K562 (cell line): ENCODE measurements around the gene PCBP3. TPM values are rescaled to one million over a fixed set of nuclear protein-coding genes. Genes with fewer than 3 reads are reported as not detected.

Experiments used
- ATAC-seq: fragments of 200-7000 bp; cut with Tn5 transposase; 3 replicates; pipeline ENCODE4 v1.9.1; 2020; ENCODE audit warnings: moderate library complexity
- BruUV-seq: library from RNA; stranded (reverse); fragments of 400-500 nt; replicated peaks from 2 replicates; lab custom pipeline; 2021; lab: Mats Ljungman, UMichigan
- CTCF ChIA-PET: fragments of 300-600 bp; formaldehyde crosslinking; extraction: SDS; loops from one replicate; lab custom pipeline; 2021; ENCODE audit warnings: low intra/inter-chr PET ratio; lab: Yijun Ruan, JAX
- POLR2A ChIA-PET: fragments of 300-600, 350-650 bp; sonication (Branson Sonifier 250); formaldehyde crosslinking; extraction: SDS; loops from one replicate; lab custom pipeline; 2021; ENCODE audit warnings: antibody characterized with exemption, inconsistent platforms; lab: Yijun Ruan, JAX
- DNase-seq, 4 experiments: peaks; one replicate each; pipeline versions ENCODE4 v3.0.0 to v3.0.0-alpha.2; 2011 to 2018; ENCODE audit warnings: low spot score in 3 of 4, mixed read lengths in 3 of 4; ENCODE audit errors: extremely low read depth in 1 of 4
- FAIRE-seq: peaks from 2 replicates; lab custom pipeline; 2011; peaks lifted over from hg19 to GRCh38; lab: Jason Lieb, UNC
- H2AFZ ChIP-seq: 2 replicates; pipeline ENCODE4 v1.6.0; 2011; ENCODE audit warnings: low read depth, low read length, control low read depth, inconsistent platforms
- H3K27ac ChIP-seq: fragments of 200-600 bp; 3 replicates; pipeline ENCODE4 v1.8.0; 2011; ENCODE audit warnings: low read depth, mild to moderate bottlenecking, control low read depth, inconsistent platforms, low read length, moderate library complexity, mixed read lengths; ENCODE audit errors: extremely low read depth
- H3K27me3 ChIP-seq, 2 experiments: fragments of 300-600 bp in 1 of 2; 2 replicates in 1 of 2; 3 replicates in 1 of 2; pipeline versions ENCODE4 v1.6.0 to v1.8.0; 2011; ENCODE audit warnings: inconsistent platforms in 2 of 2, low read length in 2 of 2, mild to moderate bottlenecking in 1 of 2, mixed read lengths in 1 of 2, moderate library complexity in 1 of 2; ENCODE audit not compliant: control insufficient read depth in 2 of 2, insufficient read depth in 2 of 2
- H3K36me3 ChIP-seq: fragments of 300-600 bp; 3 replicates; pipeline ENCODE4 v1.8.0; 2011; ENCODE audit warnings: mild to moderate bottlenecking, low read length, inconsistent platforms; ENCODE audit not compliant: control insufficient read depth, insufficient read depth
- H3K4me1 ChIP-seq, 2 experiments: fragments of 200-600 bp in 1 of 2; replicated peaks in 1 of 2; 2 replicates in 1 of 2; 3 replicates in 1 of 2; pipeline versions ENCODE4 v1.5.1 to v1.8.0; 2011; ENCODE audit warnings: inconsistent platforms in 2 of 2, low read length in 2 of 2, mild to moderate bottlenecking in 1 of 2, mixed read lengths in 1 of 2, moderate library complexity in 1 of 2; ENCODE audit not compliant: control insufficient read depth in 2 of 2, insufficient read depth in 2 of 2
- H3K4me2 ChIP-seq: 2 replicates; pipeline ENCODE4 v1.6.1; 2011; ENCODE audit warnings: low read length, control low read depth, inconsistent platforms, mixed read lengths; ENCODE audit not compliant: insufficient read depth
- H3K4me3 ChIP-seq: fragments of 200-600 bp; sonication (generic), shearing (Covaris generic); 2 replicates; pipeline ENCODE4 v1.5.1; 2016; ENCODE audit warnings: control low read depth, inconsistent platforms
- H3K79me2 ChIP-seq: fragments of 200-600 bp; 3 replicates; pipeline ENCODE4 v1.8.0; 2011; ENCODE audit warnings: low read length, inconsistent platforms; ENCODE audit not compliant: control insufficient read depth, insufficient read depth
- H3K9ac ChIP-seq, 2 experiments: 2 replicates each; pipeline versions ENCODE4 v1.6.0 to v1.6.1; 2011; ENCODE audit warnings: low read depth in 2 of 2, low read length in 2 of 2, control low read depth in 1 of 2, inconsistent platforms in 1 of 2, mild to moderate bottlenecking in 1 of 2, mixed read lengths in 1 of 2; ENCODE audit not compliant: insufficient read depth in 1 of 2
- H3K9me1 ChIP-seq: one replicate; pipeline ENCODE4 v1.6.0; 2011; ENCODE audit warnings: inconsistent platforms, mild to moderate bottlenecking, low read length, moderate library complexity; ENCODE audit not compliant: control insufficient read depth, insufficient read depth
- H3K9me3 ChIP-seq: replicated peaks from 2 replicates; pipeline ENCODE4 v1.5.1; 2011; ENCODE audit warnings: low read depth, low read length, inconsistent platforms; ENCODE audit not compliant: control insufficient read depth, insufficient read depth
- H4K20me1 ChIP-seq: replicated peaks from 2 replicates; pipeline ENCODE4 v1.6.1; 2011; ENCODE audit warnings: low read length, inconsistent platforms, mixed read lengths; ENCODE audit not compliant: control insufficient read depth, insufficient read depth
- HDAC2 ChIP-seq: fragments of 450-650 bp; IDR thresholded peaks from 2 replicates; pipeline ENCODE4 v1.6.1; 2016; ENCODE audit warnings: mild to moderate bottlenecking
- KLF6 ChIP-seq: fragments of 250-450 bp; sonication (Bioruptor Pico); IDR thresholded peaks from 2 replicates; pipeline ENCODE4 v1.4.0; 2020; ENCODE audit warnings: mild to moderate bottlenecking, moderate library complexity, borderline replicate concordance
- MYNN ChIP-seq, 2 experiments: sonication (generic); formaldehyde crosslinking in 1 of 2; IDR thresholded peaks; 2 replicates each; pipeline versions ENCODE4 v1.5.0 to v1.6.1; 2016 to 2020; ENCODE audit warnings: antibody characterized with exemption in 1 of 2, missing genetic modification reagents in 1 of 2
- PHB2 ChIP-seq: fragments of 450-650 bp; IDR thresholded peaks from 2 replicates; pipeline ENCODE4 v1.6.1; 2017; ENCODE audit warnings: low read depth
- PHF21A ChIP-seq: fragments of 450-650 bp; IDR thresholded peaks from 2 replicates; pipeline ENCODE4 v1.6.1; 2017; ENCODE audit warnings: low read depth, borderline replicate concordance
- PML ChIP-seq: IDR thresholded peaks from 2 replicates; pipeline ENCODE4 v1.6.1; 2012; ENCODE audit warnings: low read length, inconsistent platforms
- SFPQ ChIP-seq: fragments of 200-400 bp; formaldehyde crosslinking; IDR thresholded peaks from 2 replicates; pipeline ENCODE4 v1.6.1; 2017; ENCODE audit warnings: mild to moderate bottlenecking, low read depth, low read length, moderate library complexity
- SUPT5H ChIP-seq: fragments of 450-650 bp; IDR thresholded peaks from 2 replicates; pipeline ENCODE4 v1.6.1; 2016
- ZBTB17 ChIP-seq: fragments of 450-650 bp; formaldehyde crosslinking; IDR thresholded peaks from 2 replicates; pipeline ENCODE4 v1.4.0; 2020; ENCODE audit warnings: mild to moderate bottlenecking
- ZNF583 ChIP-seq: fragments of 250-450 bp; sonication (Bioruptor Pico); IDR thresholded peaks from 2 replicates; pipeline ENCODE4 v1.4.0; 2020
- ZNF717 ChIP-seq: fragments of 250-450 bp; sonication (Bioruptor Pico); IDR thresholded peaks from 2 replicates; pipeline ENCODE4 v1.5.0; 2021
- ZNF766 ChIP-seq: fragments of 200-800 bp; sonication (Bioruptor generic); conservative IDR thresholded peaks from 2 replicates; pipeline ENCODE4 v1.6.1; 2016; ENCODE audit warnings: missing genetic modification characterization, missing compliant biosample characterization
- WGBS: fragments of 100-300 bp; shearing (Covaris generic); methylation state at CpG from one replicate; pipeline ENCODE4 v1.1.6; 2016; ENCODE audit warnings: low coverage, mixed read lengths; ENCODE audit not compliant: insufficient coverage; ENCODE audit errors: missing lambda C conversion rate; 5-methylcytosine and 5-hydroxymethylcytosine counted together
- in situ Hi-C: fragments of 300-500 bp; cut with MboI; formaldehyde crosslinking; loops from 4 replicates; pipeline ENCODE4 v1.15.0; 2018; ENCODE audit warnings: inconsistent platforms, mixed read lengths
- intact Hi-C: fragments of 100-400 bp; cut with micrococcal nuclease; formaldehyde crosslinking; loops from 2 replicates; pipeline ENCODE4 v1.14.2; 2022
- polyA plus RNA-seq, 8 experiments: library from polyadenylated mRNA; depleted of rRNA in 4 of 8; stranded (reverse) in 5 of 8; unstranded in 3 of 8; fragments of >200 nt; fragmentation: Nextera tagmentation in 2 of 8; fragmentation: Illumina TruSeq in 1 of 8; extraction: Ambion mirVana in 2 of 8; extraction: Trizol in 1 of 8; gene quantifications; 2 replicates each; pipeline versions ENCODE4 v1.2.1 to v1.2.3, GENCODE V29; 2011 to 2014; ENCODE audit warnings: inconsistent platforms in 1 of 8, missing spikeins in 1 of 8
- total RNA-seq, 7 experiments: library from RNA; depleted of rRNA in 6 of 7; stranded (reverse); fragments of >200 nt in 6 of 7; fragmentation: Illumina TruSeq in 2 of 7; extraction: Trizol in 2 of 7; gene quantifications; 2 replicates each; pipeline versions ENCODE4 v1.2.1 to v1.2.3, GENCODE V29; 2011 to 2021; ENCODE audit warnings: low replicate concordance in 1 of 7
- TF ChIP-seq, protein P1 (sequence below), 2 experiments: fragments of 450-650 bp in 1 of 2; sonication (generic) in 1 of 2; formaldehyde crosslinking in 1 of 2; IDR thresholded peaks; 2 replicates each; pipeline versions ENCODE4 v1.7.1 to v1.9.0; 2016 to 2022; ENCODE audit warnings: inconsistent platforms in 1 of 2, mild to moderate bottlenecking in 1 of 2, missing genetic modification reagents in 1 of 2

Gene PCBP3
- total and polyA plus RNA-seq, 9 of the 15 experiments (the other 6 are each of a cell fraction or from before 2014, with no cell fraction given), result 0.18 TPM; not detected in 8

GRCh38 chr21:45805321-45805720 lies 161.8 kb downstream of the PCBP3 start:
- no peak for FAIRE-seq
- in situ Hi-C loops, result no loop called here
- Histone ChIP-seq H3K9me1 (peaks cover 3% of the 10 kb centered on the region), H3K4me1 (0 out of 5 replicates have a peak, but pooled peaks cover 0 to 3% of the 10 kb centered on the region in 2 experiments), H3K4me3 (no peak overlapping the region), H4K20me1 (0 out of 2 replicates have a peak, but pooled peaks cover 9% of the 10 kb centered on the region), H3K4me2 (no peak overlapping the region), H3K27me3 (peaks cover 0 to 31% of the 10 kb centered on the region in 2 experiments; a peak in 3 of 5 replicates), H3K79me2 (no peaks in the 10 kb centered on the region), H3K9me3 (no peaks in the 10 kb centered on the region), H3K36me3 (no peaks in the 10 kb centered on the region), H2AFZ (no peak overlapping the region), H3K27ac (no peak overlapping the region), H3K9ac (no peak overlapping the region)
- no TSS peak for BruUV-seq
- 3% methylated on average over 6 of the region's 6 CpGs for WGBS
- intact Hi-C loops, result no loop called here
- no peak for ATAC-seq
- POLR2A ChIA-PET, result interaction anchor here (0.6 kb wide), 1 partner anchor 925 kb away, joined by 3 read pairs; no protein-coding TSS in a partner anchor
- CTCF ChIA-PET, result no interaction called here
- no peak for DNase-seq
- no peak for TF ChIP-seq ZBTB17 (CRISPR knock-in tag)
- TF ChIP-seq ZNF766 (CRISPR knock-in tag), result no peak
- TF ChIP-seq SUPT5H, result no peak
- no peak for TF ChIP-seq PHF21A
- no peak for TF ChIP-seq PML
- no peak for TF ChIP-seq ZNF717 (CRISPR knock-in tag)
- no peak for TF ChIP-seq ZNF583
- TF ChIP-seq SFPQ, result no peak
- TF ChIP-seq PHB2, result no peak
- no peak for TF ChIP-seq KLF6
- TF ChIP-seq HDAC2, result no peak
- TF ChIP-seq, protein P1, sequence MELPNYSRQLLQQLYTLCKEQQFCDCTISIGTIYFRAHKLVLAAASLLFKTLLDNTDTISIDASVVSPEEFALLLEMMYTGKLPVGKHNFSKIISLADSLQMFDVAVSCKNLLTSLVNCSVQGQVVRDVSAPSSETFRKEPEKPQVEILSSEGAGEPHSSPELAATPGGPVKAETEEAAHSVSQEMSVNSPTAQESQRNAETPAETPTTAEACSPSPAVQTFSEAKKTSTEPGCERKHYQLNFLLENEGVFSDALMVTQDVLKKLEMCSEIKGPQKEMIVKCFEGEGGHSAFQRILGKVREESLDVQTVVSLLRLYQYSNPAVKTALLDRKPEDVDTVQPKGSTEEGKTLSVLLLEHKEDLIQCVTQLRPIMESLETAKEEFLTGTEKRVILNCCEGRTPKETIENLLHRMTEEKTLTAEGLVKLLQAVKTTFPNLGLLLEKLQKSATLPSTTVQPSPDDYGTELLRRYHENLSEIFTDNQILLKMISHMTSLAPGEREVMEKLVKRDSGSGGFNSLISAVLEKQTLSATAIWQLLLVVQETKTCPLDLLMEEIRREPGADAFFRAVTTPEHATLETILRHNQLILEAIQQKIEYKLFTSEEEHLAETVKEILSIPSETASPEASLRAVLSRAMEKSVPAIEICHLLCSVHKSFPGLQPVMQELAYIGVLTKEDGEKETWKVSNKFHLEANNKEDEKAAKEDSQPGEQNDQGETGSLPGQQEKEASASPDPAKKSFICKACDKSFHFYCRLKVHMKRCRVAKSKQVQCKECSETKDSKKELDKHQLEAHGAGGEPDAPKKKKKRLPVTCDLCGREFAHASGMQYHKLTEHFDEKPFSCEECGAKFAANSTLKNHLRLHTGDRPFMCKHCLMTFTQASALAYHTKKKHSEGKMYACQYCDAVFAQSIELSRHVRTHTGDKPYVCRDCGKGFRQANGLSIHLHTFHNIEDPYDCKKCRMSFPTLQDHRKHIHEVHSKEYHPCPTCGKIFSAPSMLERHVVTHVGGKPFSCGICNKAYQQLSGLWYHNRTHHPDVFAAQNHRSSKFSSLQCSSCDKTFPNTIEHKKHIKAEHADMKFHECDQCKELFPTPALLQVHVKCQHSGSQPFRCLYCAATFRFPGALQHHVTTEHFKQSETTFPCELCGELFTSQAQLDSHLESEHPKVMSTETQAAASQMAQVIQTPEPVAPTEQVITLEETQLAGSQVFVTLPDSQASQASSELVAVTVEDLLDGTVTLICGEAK (IDR thresholded peaks at IDR 0.05), result no peak
- TF ChIP-seq, protein P1 (CRISPR knock-in tag; IDR thresholded peaks at IDR 0.05), result no peak
- TF ChIP-seq MYNN (IDR thresholded peaks at IDR 0.05), result no peak
- no peak for TF ChIP-seq MYNN (CRISPR knock-in tag; IDR thresholded peaks at IDR 0.05)
